Activated B cell treated with CpG ODN at 0.5 μM for 24 hours (primary cell): ENCODE measurements around the gene BABAM2. TPM values are rescaled to one million over a fixed set of nuclear protein-coding genes. Genes with fewer than 3 reads are reported as not detected.
"Not testable (repeated sequence)": the region's sequence is repeated elsewhere in the genome, so short reads cannot be mapped to it uniquely, and the experiment has no call there.

Experiments used
- ATAC-seq: fragments of 200-7000 bp; cut with Tn5 transposase; one replicate; pipeline ENCODE4 v1.10.0; 2021; ENCODE audit warnings: low read depth, mild to moderate bottlenecking, moderate library complexity
- CTCF ChIA-PET: fragments of 350-600 bp; sonication (Branson Sonifier 250); formaldehyde crosslinking; loops from one replicate; lab custom pipeline; 2021; ENCODE audit warnings: antibody characterized with exemption; lab: Charles Lee
- POLR2A ChIA-PET: fragments of 350-600 bp; sonication (Branson Sonifier 250); formaldehyde crosslinking; loops from one replicate; lab custom pipeline; 2021; ENCODE audit warnings: antibody characterized with exemption; lab: Charles Lee
- DNase-seq: peaks from one replicate; pipeline ENCODE4 v3.0.0; 2022
- H3K27ac Mint-ChIP-seq: one replicate; pipeline ENCODE4 v1.8.0; 2020; ENCODE audit warnings: mixed read lengths
- H3K27me3 Mint-ChIP-seq: one replicate; pipeline ENCODE4 v1.8.0; 2021; ENCODE audit warnings: mixed read lengths
- H3K36me3 Mint-ChIP-seq: one replicate; pipeline ENCODE4 v1.8.0; 2021; ENCODE audit warnings: low read depth, mixed read lengths
- H3K4me1 Mint-ChIP-seq: one replicate; pipeline ENCODE4 v1.8.0; 2021; ENCODE audit warnings: mixed read lengths
- H3K4me3 Mint-ChIP-seq: one replicate; pipeline ENCODE4 v1.8.0; 2020; ENCODE audit warnings: mild to moderate bottlenecking, mixed read lengths
- H3K9me3 Mint-ChIP-seq: one replicate; pipeline ENCODE4 v1.8.0; 2020; ENCODE audit warnings: mixed read lengths
- CTCF ChIP-seq: fragments of 200-600 bp; IDR thresholded peaks from one replicate; pipeline ENCODE4 v1.8.0; 2022; ENCODE audit warnings: antibody characterized with exemption, mild to moderate bottlenecking
- intact Hi-C: fragments of 100-400 bp; cut with micrococcal nuclease; formaldehyde crosslinking; loops from one replicate; pipeline ENCODE4 v1.15.1; 2024
- total RNA-seq: library from RNA; stranded (reverse); gene quantifications from 2 replicates; pipeline ENCODE4 v1.2.3, GENCODE V29; 2022

The BABAM2 gene
- total RNA-seq, 1 donor from 2014 or later, result 55.6 TPM

GRCh38 chr2:27875089-27875881, 15.2 kb upstream of the BABAM2 start:
- ATAC-seq, result no peak
- Mint-ChIP-seq H3K4me3 (no peak overlapping the region), H3K36me3 (peaks cover 5% of the 10 kb centered on the region), H3K27me3 (no peaks in the 10 kb centered on the region), H3K4me1 (no peaks in the 10 kb centered on the region), H3K27ac (no peak overlapping the region), H3K9me3 (peaks cover 17% of the 10 kb centered on the region)
- ChIA-PET POLR2A (no interaction called here), CTCF (no interaction called here)
- TF ChIP-seq CTCF, result no peak
- intact Hi-C loops, result no loop called here
- no peak for DNase-seq

GRCh38 chr2:27878825-27879224, 11.7 kb upstream of the BABAM2 start:
- intact Hi-C loops, result no loop called here
- Mint-ChIP-seq H3K4me3 (no peak overlapping the region), H3K36me3 (peaks cover 7% of the 10 kb centered on the region), H3K9me3 (peaks cover 23% of the 10 kb centered on the region), H3K4me1 (peaks cover 2% of the 10 kb centered on the region), H3K27me3 (no peaks in the 10 kb centered on the region), H3K27ac (no peak overlapping the region)
- ChIA-PET POLR2A (no interaction called here), CTCF (no interaction called here)
- no peak for DNase-seq
- ATAC-seq, result no peak
- TF ChIP-seq CTCF, result no peak

- H3K4me1 Mint-ChIP-seq, ATAC-seq, POLR2A ChIA-PET, CTCF ChIA-PET, H3K36me3 Mint-ChIP-seq, H3K27ac Mint-ChIP-seq, H3K4me3 Mint-ChIP-seq, DNase-seq, intact Hi-C loops, H3K27me3 Mint-ChIP-seq: not testable (repeated sequence)
- H3K9me3 Mint-ChIP-seq, result peaks cover 16% of the 10 kb centered on the region
Measured at GRCh38 chr2:27881815-27882583, 8.5 kb upstream of the BABAM2 start.

- CTCF ChIA-PET, H3K27ac Mint-ChIP-seq, intact Hi-C loops, H3K4me3 Mint-ChIP-seq, H3K36me3 Mint-ChIP-seq, H3K27me3 Mint-ChIP-seq, DNase-seq, ATAC-seq, H3K4me1 Mint-ChIP-seq, POLR2A ChIA-PET: not testable (repeated sequence)
- H3K9me3 Mint-ChIP-seq, result peaks cover 11% of the 10 kb centered on the region
Measured at GRCh38 chr2:27882584-27882922, 8.0 kb upstream of the BABAM2 start.

GRCh38 chr2:27884601-27885000, 5.9 kb upstream of the BABAM2 start:
- TF ChIP-seq CTCF, result no peak
- CTCF ChIA-PET, result no interaction called here
- Mint-ChIP-seq H3K36me3 (peaks cover 2% of the 10 kb centered on the region), H3K27me3 (no peaks in the 10 kb centered on the region), H3K9me3 (peaks cover 7% of the 10 kb centered on the region), H3K27ac (no peak overlapping the region), H3K4me1 (peaks cover 27% of the 10 kb centered on the region), H3K4me3 (no peak overlapping the region)
- POLR2A ChIA-PET, result interaction anchor here (0.6 kb wide), 1 partner anchor 16 kb away, joined by 3 read pairs; no protein-coding TSS in a partner anchor
- ATAC-seq, result no peak
- intact Hi-C loops, result no loop called here
- DNase-seq, result no peak

- ChIA-PET CTCF (no interaction called here), POLR2A (no interaction called here)
- intact Hi-C loops, result no loop called here
- DNase-seq (no peak), ATAC-seq (no peak)
- Mint-ChIP-seq H3K27me3 (no peaks in the 10 kb centered on the region), H3K4me3 (no peak overlapping the region), H3K36me3 (peaks cover 7% of the 10 kb centered on the region), H3K9me3 (peaks cover 6% of the 10 kb centered on the region), H3K27ac (no peak overlapping the region), H3K4me1 (peaks cover 34% of the 10 kb centered on the region)
- TF ChIP-seq CTCF, result no peak
Measured at GRCh38 chr2:27885234-27885633, 5.3 kb upstream of the BABAM2 start.
